Osteoblast (primary cell): Measurements from ENCODE around the gene GIPC2. TPM values are rescaled to one million over a fixed set of nuclear protein-coding genes. Genes with fewer than 3 reads are reported as not detected.

ENCODE experiments used
- DNase-seq: peaks from one replicate; pipeline ENCODE4 v3.0.0; 2011; ENCODE audit warnings: low spot score, mixed read lengths; ENCODE audit not compliant: insufficient read length; ENCODE audit errors: missing footprints
- H2AFZ ChIP-seq: 2 replicates; pipeline ENCODE4 v1.6.0; 2011; ENCODE audit warnings: mild to moderate bottlenecking, low read length
- H3K27ac ChIP-seq: 2 replicates; pipeline ENCODE4 v1.5.1; 2011; ENCODE audit warnings: mild to moderate bottlenecking, low read depth, low read length, moderate library complexity
- H3K27me3 ChIP-seq: 2 replicates; pipeline ENCODE4 v1.6.0; 2012; ENCODE audit warnings: mild to moderate bottlenecking, control low read depth, inconsistent platforms, low read length, moderate library complexity; ENCODE audit not compliant: insufficient read depth
- H3K36me3 ChIP-seq: 2 replicates; pipeline ENCODE4 v1.5.1; 2011; ENCODE audit warnings: mild to moderate bottlenecking, low read length, control low read depth, moderate library complexity; ENCODE audit not compliant: insufficient read depth
- H3K4me1 ChIP-seq: 2 replicates; pipeline ENCODE4 v1.5.1; 2011; ENCODE audit warnings: mild to moderate bottlenecking, low read length, control low read depth, moderate library complexity; ENCODE audit not compliant: insufficient read depth
- H3K4me2 ChIP-seq: 2 replicates; pipeline ENCODE4 v1.6.0; 2011; ENCODE audit warnings: mild to moderate bottlenecking, low read length; ENCODE audit not compliant: insufficient read depth
- H3K4me3 ChIP-seq: fragments of 200-600 bp; sonication (generic); 3 replicates; pipeline ENCODE4 v1.5.1; 2012; ENCODE audit warnings: mild to moderate bottlenecking, low read length, inconsistent platforms; ENCODE audit not compliant: insufficient read depth
- H3K79me2 ChIP-seq: 2 replicates; pipeline ENCODE4 v1.6.0; 2012; ENCODE audit warnings: mild to moderate bottlenecking, low read length, control low read depth, inconsistent platforms; ENCODE audit not compliant: insufficient read depth
- H3K9me3 ChIP-seq: 2 replicates; pipeline ENCODE4 v1.5.1; 2011; ENCODE audit warnings: low read depth, low read length, control low read depth
- H4K20me1 ChIP-seq: 2 replicates; pipeline ENCODE4 v1.6.0; 2012; ENCODE audit warnings: mild to moderate bottlenecking, low read length, control low read depth; ENCODE audit not compliant: insufficient read depth
- total RNA-seq: library from RNA; depleted of rRNA; stranded (reverse); fragments of >200 nt; gene quantifications from 2 replicates; pipeline ENCODE4 v1.2.3, GENCODE V29; 2012
- TF ChIP-seq, protein P1 (sequence below): IDR thresholded peaks from 2 replicates; pipeline ENCODE4 v1.5.1; 2011; ENCODE audit warnings: mild to moderate bottlenecking, low read depth, low read length, moderate library complexity; ENCODE audit errors: extremely low read depth

The GIPC2 gene
- total RNA-seq, 1 donor = 0.36 TPM

DNA sequence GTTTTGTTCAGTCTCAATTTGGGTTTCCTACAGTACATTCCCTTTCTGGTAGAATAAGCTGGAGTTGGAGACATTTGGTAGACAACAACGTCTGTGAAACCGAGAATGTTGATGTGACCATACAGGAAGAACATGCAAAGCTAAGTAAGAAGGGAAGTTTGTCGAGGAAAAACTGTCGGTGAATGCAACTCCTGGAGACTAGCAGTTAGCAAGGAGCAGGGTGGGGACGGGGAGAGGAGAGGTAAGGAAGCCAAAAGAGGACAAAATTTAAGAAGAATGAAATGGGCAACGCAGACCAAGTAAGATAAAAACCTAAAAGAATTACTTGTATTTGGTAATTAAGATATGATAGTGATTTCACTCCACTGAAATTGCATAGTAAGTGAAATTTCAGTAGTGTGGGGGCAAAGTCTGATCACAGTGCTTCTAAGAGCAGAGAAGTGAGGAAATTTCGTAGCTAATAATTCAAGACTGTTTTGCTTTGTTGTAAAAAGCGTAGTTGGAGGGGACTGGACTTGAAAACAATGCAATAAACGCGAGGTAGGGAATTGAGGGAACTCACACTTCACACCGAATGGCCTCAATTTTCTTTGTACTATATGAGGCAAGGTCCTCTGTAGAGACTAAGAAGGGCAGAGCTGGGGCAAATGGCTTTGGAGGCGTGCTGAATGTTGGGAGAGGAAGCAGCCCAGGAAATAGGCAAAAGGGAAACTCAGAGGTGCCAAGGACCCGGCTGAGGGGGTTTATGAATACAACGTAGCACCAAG lies 787 bp upstream of the GIPC2 start:
- peak overlapping the region; percentile 69 for H3K4me3 ChIP-seq
- H3K27ac ChIP-seq = no peak overlapping the region

GRCh38 chr1:78045563-78045925 lies 222 bp upstream of the GIPC2 start:
- no peaks in the 10 kb centered on the region for H4K20me1 ChIP-seq
- H3K27ac ChIP-seq = no peak overlapping the region
- peaks cover 5% of the 10 kb centered on the region for H3K4me1 ChIP-seq
- H3K4me3 ChIP-seq = peak overlapping the region; percentile 69
- H2AFZ ChIP-seq = peak overlapping the region; percentile 60
- peak; percentile 43 for DNase-seq
- H3K36me3 ChIP-seq = no peaks in the 10 kb centered on the region
- no peaks in the 10 kb centered on the region for H3K9me3 ChIP-seq
- H3K27me3 ChIP-seq = peaks cover 5% of the 10 kb centered on the region
- no peaks in the 10 kb centered on the region for H3K79me2 ChIP-seq
- TF ChIP-seq, protein P1, sequence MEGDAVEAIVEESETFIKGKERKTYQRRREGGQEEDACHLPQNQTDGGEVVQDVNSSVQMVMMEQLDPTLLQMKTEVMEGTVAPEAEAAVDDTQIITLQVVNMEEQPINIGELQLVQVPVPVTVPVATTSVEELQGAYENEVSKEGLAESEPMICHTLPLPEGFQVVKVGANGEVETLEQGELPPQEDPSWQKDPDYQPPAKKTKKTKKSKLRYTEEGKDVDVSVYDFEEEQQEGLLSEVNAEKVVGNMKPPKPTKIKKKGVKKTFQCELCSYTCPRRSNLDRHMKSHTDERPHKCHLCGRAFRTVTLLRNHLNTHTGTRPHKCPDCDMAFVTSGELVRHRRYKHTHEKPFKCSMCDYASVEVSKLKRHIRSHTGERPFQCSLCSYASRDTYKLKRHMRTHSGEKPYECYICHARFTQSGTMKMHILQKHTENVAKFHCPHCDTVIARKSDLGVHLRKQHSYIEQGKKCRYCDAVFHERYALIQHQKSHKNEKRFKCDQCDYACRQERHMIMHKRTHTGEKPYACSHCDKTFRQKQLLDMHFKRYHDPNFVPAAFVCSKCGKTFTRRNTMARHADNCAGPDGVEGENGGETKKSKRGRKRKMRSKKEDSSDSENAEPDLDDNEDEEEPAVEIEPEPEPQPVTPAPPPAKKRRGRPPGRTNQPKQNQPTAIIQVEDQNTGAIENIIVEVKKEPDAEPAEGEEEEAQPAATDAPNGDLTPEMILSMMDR = no peak
- H3K4me2 ChIP-seq = peak overlapping the region; percentile 85

More for the DNA sequence above, 787 bp upstream of the GIPC2 start:
- DNase-seq = no peak
- Histone ChIP-seq H3K9me3 (no peaks in the 10 kb centered on the region), H3K79me2 (no peaks in the 10 kb centered on the region), H3K36me3 (no peaks in the 10 kb centered on the region), H3K27me3 (peaks cover 5% of the 10 kb centered on the region), H3K4me2 (peak overlapping the region; percentile 85), H3K4me1 (peaks cover 5% of the 10 kb centered on the region), H4K20me1 (no peaks in the 10 kb centered on the region), H2AFZ (peak overlapping the region; percentile 60)
- TF ChIP-seq, protein P1 = no peak

DNA sequence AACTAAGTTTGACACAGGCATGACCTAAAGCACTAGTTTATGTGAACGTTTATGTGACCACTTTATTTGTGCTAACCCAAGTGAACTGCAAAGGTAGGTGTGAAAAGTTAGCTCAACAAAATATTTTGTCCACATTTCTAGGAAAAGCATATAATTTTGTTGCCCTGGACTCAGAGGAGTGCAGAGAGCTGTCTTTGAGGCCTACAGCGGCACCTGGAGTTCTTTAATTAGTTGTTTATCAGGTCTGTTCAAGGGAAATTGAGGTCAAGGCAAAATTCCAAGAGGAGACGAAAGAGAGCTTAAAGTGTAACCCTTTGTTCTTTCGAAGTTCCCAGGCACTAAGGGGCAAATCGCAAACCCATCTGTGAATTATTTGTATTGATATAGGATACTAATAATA lies 1.3 kb downstream of the GIPC2 start:
- Histone ChIP-seq H3K4me1 (peaks cover 5% of the 10 kb centered on the region), H3K27me3 (peaks cover 5% of the 10 kb centered on the region), H3K79me2 (no peaks in the 10 kb centered on the region), H3K36me3 (no peaks in the 10 kb centered on the region), H4K20me1 (no peaks in the 10 kb centered on the region), H3K27ac (no peak overlapping the region), H3K4me2 (no peak overlapping the region), H3K9me3 (no peaks in the 10 kb centered on the region), H3K4me3 (no peak overlapping the region), H2AFZ (no peak overlapping the region)
- TF ChIP-seq, protein P1 = no peak
- no peak for DNase-seq

DNA sequence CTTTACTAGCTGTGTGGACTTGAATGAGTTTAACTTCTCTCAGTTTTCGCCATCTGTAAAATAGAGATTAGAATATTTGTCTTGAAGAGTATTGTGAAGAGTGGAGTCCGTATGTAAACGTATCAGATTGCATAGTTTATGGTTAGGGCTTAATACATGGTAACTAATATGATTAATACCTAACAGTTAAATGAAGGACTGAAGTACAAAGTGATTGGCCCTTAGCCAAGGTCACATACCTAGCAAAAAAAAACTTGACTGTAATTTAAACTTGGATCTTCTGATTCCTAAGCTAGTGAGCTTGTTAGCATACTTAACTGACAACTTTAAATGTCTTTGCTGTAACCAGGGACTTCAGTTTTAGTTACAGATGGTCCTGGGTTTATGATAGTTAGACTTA lies 1.9 kb downstream of the GIPC2 start:
- no peak overlapping the region for H2AFZ ChIP-seq
- no peaks in the 10 kb centered on the region for H3K9me3 ChIP-seq
- H3K4me3 ChIP-seq = no peak overlapping the region
- H3K27me3 ChIP-seq = peaks cover 5% of the 10 kb centered on the region
- H3K27ac ChIP-seq = no peak overlapping the region
- DNase-seq = no peak
- TF ChIP-seq, protein P1 = no peak
- peaks cover 5% of the 10 kb centered on the region for H3K4me1 ChIP-seq
- H3K4me2 ChIP-seq = no peak overlapping the region
- no peaks in the 10 kb centered on the region for H3K36me3 ChIP-seq
- H4K20me1 ChIP-seq = no peaks in the 10 kb centered on the region
- no peaks in the 10 kb centered on the region for H3K79me2 ChIP-seq
